Stimulated activated CD8-positive, alpha-beta memory T cell treated with anti-CD3 and anti-CD28 coated beads, Interleukin-7, amount 100 ng/mL, for 1 hour (primary cell): ENCODE measurements around the gene ACTR1B.
A peak's percentile ranks its signal among the peaks of the same experiment; 100 is the strongest.
"Not testable (repeated sequence)": the region's sequence is repeated elsewhere in the genome, so short reads cannot be mapped to it uniquely, and the experiment has no call there.

Experiments used
- DNase-seq, 2 donors: peaks; one replicate each; pipeline ENCODE4 v3.0.0-alpha.2; 2020; ENCODE audit warnings: low read depth in 2 of 2

The ACTR1B gene

DNA sequence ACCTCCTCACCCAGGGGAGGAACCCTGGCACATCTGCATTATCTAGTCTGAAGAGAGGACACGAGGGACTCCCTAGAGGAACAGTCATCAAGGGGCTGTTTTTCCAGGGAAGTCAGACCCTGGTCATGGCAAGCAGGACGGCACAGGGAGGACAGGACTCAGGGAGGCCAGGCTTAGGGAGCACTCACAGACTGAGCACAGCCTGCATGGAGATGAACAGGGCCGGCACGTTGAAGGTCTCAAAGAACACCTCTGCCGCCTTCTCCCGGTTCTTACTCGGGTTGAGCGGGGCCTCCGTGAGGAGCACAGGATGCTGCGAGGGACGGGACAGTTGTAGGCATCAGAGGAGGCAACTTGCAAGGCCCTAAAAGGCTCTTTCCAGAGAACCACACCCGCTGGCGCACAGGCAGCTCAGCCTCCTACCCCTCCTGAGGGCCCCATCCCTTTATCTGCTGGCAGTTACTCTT is 5.1 kb downstream of the ACTR1B start:
- no peak for DNase-seq

DNA sequence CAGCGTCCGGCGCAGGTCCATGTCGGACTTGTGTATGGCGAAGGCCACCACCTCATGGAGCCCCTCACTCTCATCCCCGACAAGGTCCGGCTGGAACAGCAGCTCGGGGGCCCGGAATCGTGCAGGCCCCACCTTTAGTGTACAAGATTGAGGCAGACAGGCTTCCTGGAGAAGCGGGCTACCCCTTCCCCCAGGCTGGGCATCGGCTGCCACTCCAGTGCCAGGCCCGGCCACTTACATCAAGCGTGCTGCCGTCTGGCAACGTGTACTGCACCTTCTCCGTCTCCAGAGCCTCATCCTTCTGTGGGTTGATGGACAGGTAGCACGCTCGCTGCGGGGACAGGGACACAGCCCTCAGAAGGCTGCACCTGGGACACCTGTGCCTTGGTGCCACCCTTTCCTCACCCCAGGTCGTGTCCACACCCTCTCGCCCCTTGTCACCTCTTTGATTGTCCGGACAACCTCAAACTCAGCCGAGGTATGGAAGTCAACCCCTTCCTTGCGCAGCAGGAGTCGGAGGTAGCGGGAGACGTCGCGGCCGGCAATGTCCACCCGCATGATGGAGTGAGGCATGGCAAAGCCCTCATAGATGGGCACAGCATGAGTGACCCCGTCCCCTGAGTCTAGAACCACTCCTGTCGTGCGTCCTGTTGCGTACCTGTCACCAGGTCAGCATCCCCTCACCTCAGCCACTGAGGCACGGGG is 5.7 kb downstream of the ACTR1B start:
- DNase-seq = no peak

DNA sequence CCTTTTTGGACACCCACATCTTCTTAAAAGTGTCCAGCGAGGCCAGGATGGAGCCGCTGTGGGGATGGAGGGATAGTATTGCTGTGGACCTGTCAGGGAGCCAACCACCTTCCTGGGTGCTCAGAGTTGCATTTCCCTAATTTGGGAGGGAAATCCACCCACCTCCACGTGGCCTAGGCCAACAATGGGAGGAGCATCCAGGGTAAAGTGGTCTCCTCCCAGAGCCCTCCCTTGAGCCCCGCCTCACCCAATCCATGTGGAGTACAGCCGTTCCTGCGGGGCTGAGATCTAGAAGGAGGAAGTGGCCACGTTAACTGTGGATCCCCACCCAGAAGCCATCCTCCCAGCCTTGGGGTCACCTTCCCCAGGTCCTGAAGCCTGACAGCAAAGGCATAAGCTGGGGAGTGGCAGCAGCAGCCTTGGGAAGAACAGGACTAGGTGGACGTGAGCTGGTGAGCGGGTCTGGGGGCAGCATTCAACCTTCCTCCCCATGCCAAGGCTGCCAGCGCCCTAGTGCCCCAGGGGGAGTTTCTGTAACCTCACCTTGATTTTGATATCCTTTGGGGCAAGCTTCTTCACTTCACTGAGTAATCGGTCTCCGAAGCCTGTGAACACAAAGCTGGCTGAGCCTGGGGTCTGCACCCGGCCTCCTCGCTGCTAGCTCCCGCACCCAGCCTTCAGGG is 6.8 kb downstream of the ACTR1B start:
- no peak for DNase-seq

DNA sequence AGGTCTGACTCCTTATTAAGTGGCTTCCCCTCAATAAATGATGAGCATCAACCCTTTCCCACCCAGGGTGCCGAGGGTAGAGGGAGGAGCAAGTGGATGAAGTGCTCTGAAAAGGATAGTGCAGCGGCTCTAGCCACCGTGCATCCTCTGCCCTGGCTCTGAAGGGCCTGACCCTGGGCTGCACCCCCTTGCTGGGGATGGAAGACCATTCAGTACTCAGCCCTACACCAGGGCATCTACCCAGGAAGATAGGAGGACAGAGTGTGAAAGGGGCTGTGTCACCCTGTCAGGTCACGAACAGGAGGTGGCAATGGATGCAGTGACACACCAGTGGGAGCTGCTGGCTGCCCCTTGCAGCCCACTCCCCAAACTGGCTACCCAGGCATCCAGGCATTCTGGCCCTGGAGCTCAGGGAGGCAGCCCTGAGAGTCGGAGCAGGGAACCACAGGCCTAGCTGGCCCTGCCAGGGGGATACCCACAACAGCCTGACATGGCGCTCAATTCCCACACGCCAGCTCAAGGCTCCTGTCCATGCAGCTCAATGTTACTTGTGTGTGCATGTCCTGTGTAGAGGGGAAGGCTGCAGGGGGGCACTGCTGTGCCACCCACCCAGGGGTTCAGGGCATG is 7.6 kb downstream of the ACTR1B start:
- no peak for DNase-seq

DNA sequence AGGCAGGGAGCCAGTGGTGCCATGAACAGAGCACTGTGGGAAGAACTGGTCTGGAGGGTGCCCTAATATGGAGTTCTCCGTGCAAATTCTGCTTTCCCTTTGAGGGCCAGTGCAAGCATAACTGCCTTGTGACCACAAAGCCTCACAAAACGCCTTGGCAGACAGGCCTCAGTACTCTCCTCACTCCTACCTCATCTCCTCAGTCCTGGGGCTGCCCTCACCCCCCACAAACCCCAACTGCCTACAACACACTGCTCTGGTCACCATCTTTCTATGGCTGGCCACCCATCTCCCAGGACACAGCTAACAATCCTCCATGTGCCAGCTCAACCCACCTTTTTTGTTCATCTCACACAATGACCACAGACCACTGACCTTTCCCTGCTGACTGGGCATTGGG is 9.1 kb downstream of the ACTR1B start:
- no peak for DNase-seq

DNA sequence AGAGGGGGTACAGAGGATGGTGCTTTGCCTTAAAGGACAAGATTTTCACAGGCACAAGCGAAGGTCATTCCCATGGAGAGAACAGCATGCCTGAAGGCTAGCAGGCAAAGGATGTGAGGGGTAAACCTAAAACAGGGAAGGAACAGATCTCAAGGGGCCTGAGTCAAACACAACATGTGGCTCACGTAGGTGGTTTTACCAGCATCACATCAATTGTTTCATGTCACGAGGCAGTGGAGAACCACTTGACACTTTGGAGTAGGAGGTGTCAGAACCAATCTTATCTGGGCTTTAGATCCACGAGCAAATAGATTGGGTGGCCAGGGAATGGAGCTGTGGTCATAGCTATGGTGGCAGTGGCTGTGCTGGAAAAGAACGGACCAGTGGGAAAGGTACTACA is 9.5 kb downstream of the ACTR1B start:
- no peak for DNase-seq

DNA sequence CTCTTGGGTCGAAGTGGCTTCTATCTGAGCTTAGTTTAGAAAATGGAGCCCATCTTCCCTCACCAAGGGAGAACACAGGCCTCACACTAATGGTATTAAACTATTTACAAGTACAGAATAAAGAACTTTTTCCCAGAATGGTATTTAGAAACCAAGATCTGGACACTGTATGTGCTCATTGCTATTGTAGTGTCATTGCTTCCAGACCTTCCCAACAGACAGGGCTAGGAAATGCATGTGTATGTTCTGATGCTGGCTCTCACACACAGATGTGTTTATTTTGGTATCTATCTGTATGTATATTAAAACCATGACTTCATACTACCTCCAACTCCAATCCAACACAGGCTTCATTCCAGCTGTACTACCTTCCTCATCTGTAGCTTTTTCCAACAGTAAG is 10.0 kb downstream of the ACTR1B start:
- no peak for DNase-seq

DNA sequence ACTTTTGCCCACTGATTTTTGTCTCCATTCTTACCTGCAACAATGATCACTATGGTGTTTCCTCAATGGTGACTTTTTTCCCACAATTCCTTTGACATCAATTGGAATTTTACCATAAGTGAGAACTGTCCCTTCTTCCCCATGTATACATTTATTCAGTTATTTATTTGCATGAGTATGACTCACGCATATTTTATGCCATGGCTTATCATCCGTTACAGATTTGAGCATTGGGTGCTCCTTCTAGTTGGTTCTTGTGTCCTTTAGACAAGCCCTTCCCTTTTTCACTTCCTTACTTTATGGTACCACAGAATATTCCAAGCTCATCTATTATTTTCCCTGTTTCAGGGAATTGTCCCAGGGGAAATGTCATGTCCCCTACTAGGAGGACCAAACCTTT is 10.4 kb downstream of the ACTR1B start:
- no peak for DNase-seq

DNA sequence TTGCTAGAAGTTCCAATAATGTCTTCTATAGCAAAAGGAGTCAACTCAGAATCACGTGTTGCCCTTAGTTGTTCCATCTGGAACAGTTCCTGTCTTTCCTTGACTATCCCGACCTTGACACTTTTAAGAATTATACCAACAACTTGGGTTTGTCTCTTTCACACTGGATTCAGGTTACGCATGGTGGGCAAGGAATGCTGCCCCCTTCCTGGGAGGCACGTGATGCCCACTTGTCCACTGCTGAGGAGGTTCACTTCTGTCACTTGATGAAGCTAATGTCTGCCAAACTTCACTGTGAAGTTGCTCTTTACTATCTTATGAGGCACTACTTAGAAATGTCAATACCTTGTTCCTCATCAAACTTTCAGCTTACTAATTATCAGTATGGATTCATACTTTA is 12.7 kb downstream of the ACTR1B start:
- no peak for DNase-seq

DNA sequence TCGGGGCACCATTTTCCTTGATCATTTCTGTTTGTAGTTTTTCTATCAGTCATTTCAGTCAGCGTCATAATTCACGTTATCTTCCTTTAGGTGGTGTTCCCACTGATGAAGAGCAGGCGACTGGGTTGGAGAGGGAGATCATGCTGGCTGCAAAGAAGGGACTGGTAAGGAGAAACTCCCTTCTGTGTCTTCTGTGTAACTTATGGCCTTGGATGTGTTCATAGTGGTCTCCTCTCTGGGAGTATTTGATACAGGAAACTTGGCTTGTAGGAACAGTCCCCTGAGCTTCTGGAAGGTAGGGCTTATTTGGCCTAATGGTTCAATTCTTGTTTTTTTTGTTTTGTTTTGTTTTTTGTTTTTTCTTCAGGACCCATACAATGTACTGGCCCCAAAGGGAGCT is 16.9 kb downstream of the ACTR1B start:
- DNase-seq = no peak

DNA sequence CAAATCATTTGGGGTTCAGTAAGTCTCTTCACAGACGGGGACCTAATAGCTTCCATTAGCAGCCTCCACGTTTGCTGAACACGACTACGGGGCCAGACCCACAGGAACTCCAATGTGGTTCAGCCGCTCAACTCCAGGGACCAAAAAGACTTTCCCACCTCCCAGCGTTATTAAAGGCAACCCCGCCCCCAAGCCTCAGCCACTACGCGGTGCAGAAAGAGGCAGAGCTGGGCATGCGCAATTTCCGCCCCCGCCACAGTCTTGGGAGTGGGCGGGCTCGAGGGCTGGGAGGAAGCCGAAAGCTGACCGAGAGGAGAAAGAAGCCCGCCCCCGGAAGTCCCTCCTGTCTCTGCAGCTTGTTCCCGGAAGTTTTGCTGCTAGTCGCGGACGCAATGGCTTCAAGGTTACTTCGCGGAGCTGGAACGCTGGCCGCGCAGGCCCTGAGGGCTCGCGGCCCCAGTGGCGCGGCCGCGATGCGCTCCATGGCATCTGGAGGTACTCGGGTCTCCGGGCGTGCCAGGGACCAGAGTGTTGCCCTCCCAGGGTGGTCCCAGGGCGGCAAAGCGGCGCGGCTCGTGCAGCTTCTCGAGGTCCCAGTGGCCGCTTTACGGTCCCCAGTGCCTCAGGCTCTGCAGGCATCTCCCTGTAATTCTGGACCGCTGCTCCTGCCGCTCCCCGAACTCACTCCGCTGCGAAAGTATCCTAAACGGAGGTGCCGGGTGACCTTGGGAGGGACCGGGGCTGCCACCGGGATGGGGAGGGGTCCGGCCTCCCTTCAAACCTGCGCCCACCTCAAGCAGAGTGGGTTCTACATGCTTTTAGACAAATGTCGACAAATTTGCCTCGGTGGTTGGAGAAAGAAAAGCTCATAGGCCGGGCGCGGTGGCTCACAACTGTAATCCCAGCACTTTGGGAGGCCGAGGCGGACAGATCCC is 17.9 kb downstream of the ACTR1B start, which contains the start of gene COX5B:
COX5B (plus strand) TSS at position 368 of the 935 bp plus-strand sequence; CDS start at position 393, 25 bp downstream.
- DNase-seq = peak; percentile 97 to 98

DNA sequence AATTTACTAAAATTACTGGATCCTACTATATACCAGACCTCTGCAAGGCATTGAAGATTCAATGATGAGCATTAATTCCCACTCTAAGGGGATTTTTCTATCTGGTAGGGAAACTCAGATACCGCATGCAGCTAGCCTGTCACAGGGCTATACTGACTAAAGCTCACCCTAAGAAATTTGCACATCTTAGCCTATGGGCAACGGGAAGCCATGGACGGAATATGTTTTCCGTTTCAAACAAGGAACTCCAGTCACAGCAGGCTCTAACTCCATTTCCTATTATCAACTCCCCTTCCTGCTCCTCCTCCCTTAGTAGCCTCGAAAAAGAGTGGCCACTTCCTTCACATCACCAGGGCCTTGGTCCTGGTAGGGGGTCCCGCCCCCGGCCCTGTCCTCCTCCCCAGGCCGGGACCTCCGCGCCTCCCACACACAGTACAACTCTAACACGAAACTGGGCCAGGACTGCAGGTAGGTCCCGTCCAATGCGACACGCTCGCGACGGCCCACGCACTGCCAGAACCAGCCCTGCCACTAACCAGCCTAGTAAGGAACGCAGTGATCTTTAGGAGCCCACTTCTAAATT is 18.6 kb downstream of the ACTR1B start:
- no peak for DNase-seq

DNA sequence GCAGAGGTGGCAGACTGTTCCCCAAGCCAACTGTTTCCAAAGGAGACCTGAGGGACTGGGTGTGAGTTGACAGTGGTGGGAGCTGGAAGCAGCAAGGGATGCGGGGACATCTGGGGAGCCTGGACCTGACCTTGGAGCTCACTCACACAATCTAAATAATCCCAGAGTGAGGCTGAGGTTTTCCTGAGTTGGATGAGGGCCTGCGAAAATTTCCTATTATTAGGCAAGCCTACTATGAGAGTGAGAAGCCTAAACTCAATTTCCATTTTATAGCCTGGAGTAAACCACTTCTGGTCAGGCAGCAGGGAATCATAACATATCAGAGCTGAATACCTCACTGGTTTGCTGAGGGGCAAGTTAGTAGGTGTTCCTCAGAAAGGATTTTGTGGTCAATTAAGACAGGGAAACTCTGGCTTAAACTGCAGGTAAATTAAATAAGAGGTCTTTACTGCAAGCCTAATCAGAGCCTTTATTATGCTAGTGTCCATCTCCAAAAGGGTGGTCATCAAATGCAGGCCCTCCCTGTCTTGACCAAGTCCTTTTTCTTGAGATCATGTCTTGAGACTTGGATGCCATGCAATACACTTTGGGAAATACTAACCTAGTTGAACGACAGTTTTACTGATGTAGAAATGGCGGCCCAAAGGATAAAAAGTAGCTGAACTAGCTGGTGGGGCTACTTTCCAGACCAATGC is 19.7 kb downstream of the ACTR1B start:
- DNase-seq = no peak

DNA sequence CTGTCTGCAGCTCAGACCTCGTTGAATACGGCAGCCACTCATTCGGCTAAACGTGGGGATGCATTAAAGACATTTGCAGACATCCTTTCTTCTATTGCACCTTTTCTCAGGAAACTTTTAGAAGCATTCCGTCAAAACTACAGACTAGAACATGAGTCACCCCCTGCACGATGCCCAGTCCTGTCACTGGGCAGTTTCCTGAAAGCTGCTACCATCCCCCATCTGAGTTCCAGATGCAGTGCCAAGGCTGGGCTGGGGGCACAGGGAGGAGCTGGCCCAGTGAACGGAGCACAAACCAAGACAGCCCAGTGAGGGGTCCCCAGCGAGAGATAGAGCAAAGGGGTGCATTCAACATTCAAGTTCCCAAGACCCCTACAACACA is 37.8 kb downstream of the ACTR1B start:
- not testable (repeated sequence) for DNase-seq

DNA sequence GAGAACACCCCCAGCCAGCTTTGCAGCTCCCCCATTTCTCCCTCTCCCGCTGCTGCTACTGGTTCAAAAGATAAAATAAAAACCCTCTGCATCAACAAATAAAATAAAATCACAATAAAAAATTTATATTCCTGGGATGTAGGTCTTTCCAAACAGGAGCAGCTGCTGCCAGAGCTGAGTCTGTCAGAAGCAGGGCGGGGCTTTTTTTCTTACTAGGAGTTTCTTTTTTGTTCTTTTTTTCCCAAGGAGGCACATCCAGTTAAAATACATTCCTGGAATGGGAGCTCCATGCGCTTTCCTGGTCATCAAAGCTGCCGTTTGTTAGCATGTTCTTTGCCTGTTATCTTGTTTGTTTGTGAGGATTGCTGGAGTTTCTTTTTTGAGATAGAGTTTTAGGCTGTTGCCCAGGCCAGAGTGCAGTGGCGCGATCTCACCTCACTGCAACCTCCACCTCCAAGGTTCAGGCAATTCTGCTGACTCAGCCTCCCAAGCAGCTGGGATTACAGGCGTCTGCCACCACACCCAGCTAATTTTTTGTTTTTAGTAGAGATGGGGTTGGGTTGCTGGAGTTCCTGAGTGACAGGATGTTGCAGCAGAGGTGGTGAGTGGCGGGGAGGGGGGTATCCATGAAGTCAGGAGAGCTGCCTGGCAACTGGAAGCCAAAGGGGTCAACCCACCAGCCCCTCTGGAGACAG is 38.3 kb downstream of the ACTR1B start:
- not testable (repeated sequence) for DNase-seq

DNA sequence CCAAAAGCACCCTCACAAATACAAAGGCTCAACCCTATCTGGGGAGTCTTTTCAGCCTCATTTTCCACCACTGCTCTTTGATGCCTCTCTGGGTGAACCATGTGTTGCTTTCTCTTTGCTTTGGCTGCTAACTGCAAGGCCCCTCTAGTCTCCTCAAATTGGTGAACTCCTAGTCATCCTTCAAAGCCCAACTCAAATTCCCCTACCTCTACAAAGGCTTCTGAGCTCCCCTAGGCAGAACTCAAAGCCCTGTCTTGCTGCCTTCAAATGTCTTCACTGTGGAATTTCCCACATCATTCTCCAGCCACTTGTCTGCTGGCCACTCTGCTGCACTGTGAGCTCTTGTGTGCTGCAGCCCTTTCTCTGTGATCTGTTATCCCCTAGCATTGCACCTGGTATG is 40.9 kb downstream of the ACTR1B start:
- not testable (repeated sequence) for DNase-seq

DNA sequence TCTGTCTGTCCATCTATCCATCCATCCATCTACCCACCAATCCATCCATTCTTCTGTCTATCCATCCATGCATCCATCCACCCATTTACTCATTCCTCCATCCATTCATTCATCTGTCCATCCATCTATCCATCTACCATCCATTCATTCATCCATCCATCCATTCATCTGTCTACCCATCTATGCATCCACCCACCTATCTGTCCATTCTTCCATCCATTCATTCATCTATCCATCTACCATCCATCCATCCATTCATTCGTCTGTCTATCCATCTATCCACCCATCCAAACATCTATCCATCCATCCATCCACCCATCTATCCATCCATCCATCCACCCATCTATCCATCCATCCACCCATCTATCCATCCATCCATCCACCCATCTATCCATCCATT is 43.4 kb downstream of the ACTR1B start:
- DNase-seq = not testable (repeated sequence)

DNA sequence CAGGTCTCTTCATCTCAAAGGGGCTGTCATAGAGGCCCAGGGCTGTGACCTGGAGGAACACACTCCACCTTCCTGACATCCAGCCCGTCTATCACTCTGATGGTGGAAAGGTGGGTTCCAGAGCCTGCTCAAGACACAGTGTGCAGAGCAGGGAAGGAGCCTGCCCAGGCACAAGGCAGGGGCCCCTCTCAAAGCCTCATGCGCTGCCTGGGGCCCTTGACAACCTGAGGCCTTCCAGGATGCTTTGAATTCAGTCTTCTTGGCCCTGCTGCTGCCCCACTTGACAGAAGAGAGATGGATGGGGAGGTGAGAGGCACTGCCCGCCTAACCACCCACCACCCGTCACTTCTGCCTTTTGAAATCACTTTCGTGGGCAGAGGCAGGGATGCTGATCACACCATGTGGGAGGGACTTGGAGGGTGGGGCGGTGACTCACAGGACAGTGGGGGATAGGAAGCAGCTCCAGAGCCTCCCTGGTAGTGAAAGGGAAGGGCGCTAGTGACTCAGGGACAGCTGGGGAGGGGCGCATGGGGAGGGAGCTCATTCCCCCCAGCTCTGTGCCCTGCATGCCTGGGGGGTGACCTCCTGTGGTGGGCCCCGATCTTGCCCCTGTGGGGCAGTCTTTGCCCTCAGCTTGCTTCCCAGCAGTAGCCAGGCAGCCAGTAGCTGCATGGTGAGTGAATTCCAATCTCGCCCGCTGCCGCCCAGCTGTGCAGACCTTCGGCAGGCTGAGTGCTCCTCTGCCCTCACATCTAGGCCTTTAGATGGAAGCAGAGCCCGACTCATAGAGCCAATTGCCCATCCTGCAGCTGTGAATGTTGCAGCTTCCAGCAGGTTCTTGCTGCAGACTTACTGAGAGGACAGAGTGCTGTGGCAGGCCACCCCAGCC is 44.7 kb downstream of the ACTR1B start:
- not testable (repeated sequence) for DNase-seq

DNA sequence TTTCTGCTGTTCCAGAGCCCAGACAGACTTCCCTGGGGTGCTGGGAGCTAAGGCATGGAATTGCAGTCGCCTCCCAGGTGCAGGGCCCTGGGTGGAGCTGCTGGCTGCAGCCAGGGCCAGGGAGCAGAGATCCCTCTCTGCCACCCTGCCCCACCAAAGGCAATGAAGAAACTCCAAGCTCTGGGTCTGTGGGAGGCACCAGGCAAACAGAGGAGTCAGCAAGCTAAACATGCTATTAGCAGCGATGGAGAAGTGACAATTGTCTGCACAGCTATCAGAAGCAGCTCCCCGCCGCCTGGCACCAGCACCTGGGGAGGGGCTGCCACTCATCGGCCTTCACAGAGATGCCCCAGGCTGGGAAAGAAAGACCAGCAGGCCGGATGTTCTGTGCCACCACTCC is 45.9 kb downstream of the ACTR1B start:
- DNase-seq = no peak
